CD4-positive, alpha-beta T cell treated with Interleukin-4 for 1 hour (primary cell): ENCODE results near the gene VAC14.

ENCODE experiments used
- DNase-seq, 2 donors: peaks; one replicate each; pipeline ENCODE4 v3.0.0-alpha.2; 2020 to 2022

VAC14 gene

GRCh38 chr16:70689035-70689969 is 111.7 kb downstream of the VAC14 start:
- no peak for DNase-seq

DNA sequence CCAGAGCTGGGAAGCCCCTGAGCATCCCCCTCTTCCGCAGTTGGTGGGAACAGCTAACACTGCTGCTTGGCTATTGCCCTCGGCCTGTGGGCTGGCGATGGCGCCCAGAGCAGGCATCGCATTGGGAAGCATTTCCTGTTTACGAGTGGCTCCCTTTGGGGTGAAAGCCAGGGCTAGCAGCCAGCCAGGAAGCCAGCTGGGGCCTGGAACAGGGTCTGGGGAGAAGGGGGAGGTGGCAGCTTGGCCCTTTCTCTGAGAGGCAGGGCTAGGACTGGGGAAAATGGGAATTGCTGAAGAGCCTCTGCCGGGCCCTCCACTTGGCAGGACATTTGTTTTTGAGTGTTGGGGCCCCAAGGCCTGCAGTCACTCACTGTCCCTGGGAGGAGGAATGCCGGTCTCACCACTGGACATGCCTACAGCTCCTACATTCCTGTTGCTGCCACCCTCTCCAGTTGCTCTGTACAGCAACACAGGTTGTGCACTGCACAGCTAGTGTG is 112.7 kb downstream of the VAC14 start:
- DNase-seq, result no peak

GRCh38 chr16:70687671-70688245 is 113.2 kb downstream of the VAC14 start:
- DNase-seq, result no peak

DNA sequence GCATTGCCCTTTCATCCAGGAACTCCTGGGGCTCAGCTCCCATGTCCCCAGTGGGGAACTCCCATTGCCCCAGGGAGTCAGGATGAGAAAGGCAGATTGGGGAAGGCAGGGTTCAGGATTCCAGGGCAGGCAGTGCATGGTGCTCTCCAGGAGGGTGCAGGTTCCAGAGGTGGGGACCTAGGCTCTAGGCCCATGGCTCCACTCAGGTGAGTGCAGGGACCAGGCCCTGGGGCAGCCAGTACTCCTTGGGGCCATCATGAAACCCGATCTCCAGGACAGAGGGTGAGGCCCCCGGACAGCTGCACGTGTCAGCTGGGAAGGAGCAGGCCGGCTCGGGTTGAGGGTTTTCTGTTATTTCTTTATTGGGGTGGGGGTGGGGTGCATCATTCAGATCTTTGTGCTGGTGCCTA is 113.9 kb downstream of the VAC14 start:
- no peak for DNase-seq

DNA sequence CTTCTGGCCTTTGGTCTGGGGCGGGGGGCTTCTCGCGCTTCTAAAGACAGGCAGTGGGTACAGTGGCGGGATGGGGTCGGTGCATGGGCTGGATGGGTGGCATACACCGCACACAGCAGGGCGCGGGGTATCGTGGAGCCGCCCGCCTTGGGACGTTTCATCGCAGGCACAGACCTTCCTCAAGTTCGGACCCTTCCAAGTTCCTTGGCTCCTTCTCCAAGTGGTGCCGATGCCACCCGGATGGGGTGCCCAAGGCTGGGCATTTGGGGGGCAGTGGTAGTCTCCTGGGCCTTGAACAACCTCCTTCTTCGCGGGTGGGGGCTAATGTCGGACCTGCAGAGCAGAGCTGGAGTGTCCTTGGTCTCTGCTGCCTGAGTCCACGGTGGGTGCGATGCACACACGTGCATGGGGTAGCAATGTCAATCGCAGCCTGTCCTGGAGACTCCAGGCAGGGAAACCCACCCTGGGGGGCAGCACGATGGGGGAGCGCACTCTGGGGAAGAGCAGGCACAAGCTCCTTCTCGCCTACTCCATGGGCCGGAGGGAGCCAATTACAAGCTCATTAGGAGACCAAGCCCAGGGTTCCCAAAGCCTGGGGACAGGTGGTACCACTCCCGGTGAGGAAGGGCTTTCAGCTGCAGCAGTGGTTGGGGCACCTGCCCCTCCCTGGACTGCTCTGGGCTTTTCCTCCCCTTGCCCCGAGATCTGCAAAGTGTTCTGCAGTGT is 114.4 kb downstream of the VAC14 start:
- no peak for DNase-seq

GRCh38 chr16:70685938-70686375 is 115.0 kb downstream of the VAC14 start, which contains the start of gene MTSS2:
TSS of gene MTSS2 (minus strand) at chr16:70686053. CDS start at chr16:70685791, 262 bp downstream.
- DNase-seq, result peak in 1 of 2 donors; percentile 8

DNA sequence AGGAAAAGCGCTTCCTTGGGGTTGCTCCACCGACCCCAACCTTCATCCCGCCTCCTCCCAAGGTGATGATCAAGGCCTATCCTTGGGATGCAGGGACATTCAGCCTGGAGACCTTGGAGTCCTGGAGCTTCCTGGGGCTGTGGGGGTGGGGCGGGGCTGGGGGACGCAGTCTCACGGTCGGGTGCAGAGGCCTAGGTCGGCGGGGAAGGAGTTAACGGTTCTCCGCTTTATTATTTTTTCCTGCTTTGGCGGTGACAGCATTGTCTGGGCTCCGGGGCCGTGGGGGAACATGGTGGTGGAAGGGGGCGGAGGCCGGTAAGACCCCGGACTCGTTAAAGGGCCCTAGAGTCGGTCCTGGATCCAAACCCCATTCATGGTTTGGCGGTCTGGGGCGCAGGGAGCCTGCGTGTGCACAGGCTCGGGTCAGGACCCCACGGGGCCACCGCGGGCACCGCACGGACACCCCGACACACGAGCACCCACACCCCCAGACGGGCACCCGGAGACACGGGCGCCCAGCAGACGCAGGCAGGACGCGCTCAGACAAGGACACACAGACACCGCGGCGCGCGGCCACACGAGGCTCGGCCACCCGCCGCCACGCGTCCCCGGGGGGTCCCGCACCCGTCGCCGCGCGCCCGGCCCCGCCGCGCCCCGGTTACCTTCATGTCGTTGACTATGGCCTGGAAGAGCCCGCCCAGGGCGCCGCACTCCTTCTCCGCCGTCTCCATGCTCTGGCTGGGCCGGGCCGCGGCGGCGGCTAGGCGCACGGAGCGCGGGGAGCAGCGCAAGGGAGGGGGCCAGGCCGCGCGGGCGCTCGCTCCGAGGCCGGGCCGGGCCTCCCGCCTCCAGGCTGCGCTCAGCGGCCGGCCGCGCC is 115.7 kb downstream of the VAC14 start:
- no peak for DNase-seq

DNA sequence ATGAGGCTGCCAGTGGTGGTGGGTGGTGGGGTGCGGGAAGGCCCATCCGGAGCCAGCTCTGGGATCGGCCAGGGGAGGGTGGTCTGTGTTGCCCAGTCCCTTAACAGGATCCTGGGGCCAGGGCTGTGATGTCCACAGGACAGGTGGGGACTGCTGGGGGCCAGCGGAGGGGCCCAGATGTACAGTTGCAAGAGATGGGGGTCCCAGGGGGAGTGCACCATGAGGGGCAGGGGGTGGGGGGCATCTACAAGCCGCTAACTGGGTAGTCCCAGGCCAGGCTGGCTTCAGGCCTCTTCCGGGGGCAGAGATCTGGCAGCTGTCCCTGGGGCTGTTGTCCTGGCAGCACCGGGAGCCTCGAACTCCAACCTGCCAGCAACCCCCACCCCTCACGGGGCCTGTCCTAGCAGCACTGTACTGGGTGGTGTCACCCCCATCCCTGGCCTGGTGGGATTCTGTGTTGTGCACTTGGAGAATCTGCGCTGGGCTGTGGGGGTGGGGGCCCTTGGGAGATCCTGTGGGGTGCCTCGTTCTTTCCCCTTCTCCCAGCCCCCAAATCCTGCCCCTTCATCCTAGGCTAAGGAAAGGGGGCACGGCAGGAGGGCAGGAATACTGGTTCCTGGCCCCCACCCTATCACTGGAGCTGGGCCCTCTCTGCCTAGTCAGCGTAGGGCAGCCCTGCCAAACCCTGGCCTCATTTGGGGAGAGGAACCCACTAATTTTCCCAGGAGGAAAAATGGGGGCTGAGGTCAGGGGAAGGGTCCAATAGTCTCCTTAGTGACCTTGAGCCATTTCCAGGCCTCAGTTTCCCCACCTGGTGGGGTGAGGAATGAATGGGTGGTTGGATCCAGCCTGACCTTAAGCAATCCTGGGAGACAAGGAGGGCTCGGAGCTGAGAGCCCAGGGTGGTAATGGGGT is 116.6 kb downstream of the VAC14 start:
- no peak for DNase-seq

DNA sequence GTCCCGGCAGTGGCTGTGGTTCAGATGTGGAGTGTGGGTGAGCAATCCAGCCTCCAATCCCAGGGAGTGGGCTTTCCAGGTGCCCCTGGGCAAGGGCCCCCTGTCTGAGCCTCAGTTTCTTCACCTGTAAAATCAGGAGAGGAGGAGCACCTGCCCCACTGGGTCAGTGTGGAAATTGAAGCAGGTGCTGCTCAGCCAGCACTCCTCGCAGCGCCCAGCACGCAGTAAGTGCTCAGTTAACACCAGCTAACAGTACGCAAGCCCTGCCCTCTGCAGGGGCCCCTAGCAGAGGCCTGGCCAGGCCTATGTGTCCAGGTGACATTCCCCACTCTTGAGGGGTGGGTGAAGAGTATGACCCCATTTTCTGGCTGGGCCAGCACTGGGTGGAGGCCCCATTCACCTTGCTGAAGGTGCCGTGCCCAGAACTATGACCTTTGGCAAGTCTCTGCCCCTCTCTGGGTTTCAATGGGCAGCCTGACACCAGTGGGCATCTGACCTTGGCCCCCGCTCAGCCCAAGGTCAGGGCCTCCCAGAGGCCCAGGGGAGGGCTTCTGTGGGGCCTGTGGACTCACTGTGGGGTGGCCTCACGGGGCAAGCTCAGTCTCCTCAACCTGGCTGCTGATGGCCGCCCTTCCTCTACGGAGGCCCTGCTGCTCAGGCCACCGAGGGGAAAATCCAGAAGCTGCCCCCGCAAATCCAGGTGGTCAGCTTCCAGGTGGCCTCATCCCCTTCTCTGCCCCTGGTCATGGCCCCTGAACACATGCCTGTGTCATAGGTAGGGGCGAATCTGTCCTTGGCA is 117.6 kb downstream of the VAC14 start:
- no peak for DNase-seq

GRCh38 chr16:70682239-70683145 is 118.5 kb downstream of the VAC14 start:
- no peak for DNase-seq

DNA sequence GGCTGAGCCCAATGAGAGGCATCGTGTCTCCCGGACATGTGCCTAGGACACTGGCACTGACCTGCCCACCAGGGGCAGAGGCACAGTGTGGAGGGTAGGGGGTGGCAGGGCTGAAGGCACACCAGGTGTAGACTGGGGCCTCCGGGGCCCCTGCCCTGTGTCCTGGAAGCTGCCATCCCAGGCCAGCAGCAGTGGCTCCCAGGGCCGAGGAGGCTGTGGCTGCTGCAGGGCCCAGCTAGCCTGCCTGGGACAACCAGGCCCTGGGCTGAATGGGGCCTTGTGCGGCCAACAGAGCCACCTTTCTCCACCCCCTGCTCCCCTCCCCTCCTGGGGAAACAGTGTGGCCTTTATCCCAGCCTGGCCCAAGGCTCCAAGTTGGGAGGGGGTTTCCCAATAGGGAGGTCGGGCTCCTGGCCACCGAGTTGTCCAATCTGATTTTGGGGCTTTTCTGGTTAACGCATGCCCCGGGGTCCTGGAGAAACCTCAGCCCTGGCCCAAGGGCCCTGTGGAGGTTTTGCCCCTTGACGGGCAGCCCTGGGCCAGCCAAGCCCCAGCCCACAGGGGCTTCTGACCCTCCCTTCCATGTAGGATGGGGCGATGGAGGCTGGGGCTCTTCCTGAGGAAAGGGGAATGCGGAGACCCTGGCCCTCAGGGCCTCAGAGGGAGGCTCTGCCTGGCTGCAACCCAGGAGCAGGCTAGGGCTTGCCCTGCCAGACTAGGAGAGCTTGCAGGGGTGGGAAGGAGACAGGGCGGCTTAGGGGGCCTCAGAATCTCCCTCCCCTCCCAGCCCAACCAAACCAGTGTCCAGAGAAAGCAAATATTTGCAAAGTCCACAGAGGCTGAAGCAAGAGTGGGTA is 119.3 kb downstream of the VAC14 start:
- DNase-seq, result no peak

- DNase-seq, result no peak
These were observed 120.2 kb downstream of the VAC14 start for GRCh38 chr16:70680495-70681381.

- no peak for DNase-seq
These were observed 121.1 kb downstream of the VAC14 start for GRCh38 chr16:70679671-70680494.

DNA sequence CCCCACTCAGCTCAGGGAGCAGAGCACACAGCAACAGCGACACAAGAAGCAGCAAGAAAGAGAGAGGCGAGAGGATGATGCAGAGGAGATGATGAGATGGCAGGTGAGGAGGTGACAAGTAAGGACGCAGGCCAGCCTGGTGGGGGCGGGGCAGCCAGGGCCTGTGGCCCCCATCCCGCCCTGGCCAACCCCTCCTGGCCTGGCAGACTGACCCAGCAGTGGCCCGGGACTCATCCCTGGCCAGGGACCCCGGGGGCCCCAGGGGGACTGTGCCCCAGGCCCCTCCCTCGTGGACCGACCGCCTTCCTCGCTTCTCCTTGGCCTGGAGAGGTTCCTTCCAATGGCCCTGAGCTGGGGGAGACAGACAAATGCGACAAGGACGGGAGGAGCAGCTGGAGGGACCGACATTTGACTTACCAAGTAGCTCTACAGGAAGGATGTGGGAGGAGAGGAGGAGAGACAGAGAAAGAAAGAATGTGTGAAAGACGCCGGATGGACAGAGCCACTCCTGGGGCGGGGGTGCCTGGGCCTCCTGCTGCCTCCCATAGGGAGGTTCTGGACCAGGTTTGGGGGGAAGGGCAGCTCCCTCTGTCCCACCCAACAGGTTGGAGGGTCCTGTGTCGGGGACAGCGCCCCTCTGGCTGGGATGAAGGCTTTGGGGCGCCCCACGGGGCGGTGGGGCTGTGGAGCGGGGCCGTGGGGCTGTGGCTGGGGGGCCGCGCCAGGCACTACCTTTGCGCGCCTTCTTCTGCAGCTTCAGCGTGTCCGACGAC is 121.9 kb downstream of the VAC14 start:
- no peak for DNase-seq
